HEK293 (cell line): ENCODE measurements around the gene GNL3.

ENCODE experiments used
- CTCF ChIA-PET: fragments of 350-600 bp; formaldehyde crosslinking; extraction: SDS; loops from one replicate; lab custom pipeline; 2021; ENCODE audit warnings: antibody characterized with exemption; lab: Yijun Ruan, JAX
- POLR2A ChIA-PET: fragments of 300-600 bp; formaldehyde crosslinking; extraction: SDS; loops from one replicate; lab custom pipeline; 2020; ENCODE audit warnings: antibody characterized with exemption, inconsistent platforms; lab: Yijun Ruan, JAX
- H3K27ac ChIP-seq: fragments of 200-500 bp; sonication (Bioruptor generic); 2 replicates; pipeline ENCODE4 v1.5.1; 2014; ENCODE audit warnings: low read depth, low read length, control low read depth, inconsistent platforms; ENCODE audit errors: extremely low read depth
- H3K36me3 ChIP-seq, 2 experiments: fragments of 200-500 bp in 1 of 2; sonication (Bioruptor generic) in 1 of 2; 1 replicate in 1 of 2; 2 replicates in 1 of 2; pipeline ENCODE4 v1.5.1; 2014 to 2017; ENCODE audit warnings: inconsistent platforms in 2 of 2, low read length in 2 of 2; ENCODE audit not compliant: control insufficient read depth in 2 of 2, insufficient read depth in 1 of 2
- H3K4me1 ChIP-seq: fragments of 200-500 bp; sonication (Bioruptor generic); 2 replicates; pipeline ENCODE4 v1.5.1; 2014; ENCODE audit warnings: mild to moderate bottlenecking, low read length, inconsistent platforms; ENCODE audit not compliant: control insufficient read depth, insufficient read depth
- H3K4me3 ChIP-seq: 2 replicates; pipeline ENCODE4 v1.5.1; 2011; ENCODE audit warnings: low read depth, mild to moderate bottlenecking, control low read depth, low read length, moderate library complexity
- H3K9me3 ChIP-seq: fragments of 200-500 bp; sonication (Bioruptor generic); 2 replicates; pipeline ENCODE4 v1.5.1; 2014; ENCODE audit warnings: low read depth, low read length, inconsistent platforms; ENCODE audit not compliant: control insufficient read depth, insufficient read depth
- MEIS1 ChIP-seq: sonication (generic); formaldehyde crosslinking; IDR thresholded peaks from 2 replicates; pipeline ENCODE4 v1.8.1; 2022; ENCODE audit warnings: missing genetic modification reagents, mild to moderate bottlenecking, borderline replicate concordance
- SETDB1 ChIP-seq: IDR thresholded peaks from one replicate; pipeline ENCODE4 v1.6.1; 2017; ENCODE audit warnings: mild to moderate bottlenecking, low read length, moderate library complexity, mixed read lengths; ENCODE audit not compliant: insufficient read length
- SP7 ChIP-seq: fragments of 450-650 bp; formaldehyde crosslinking; IDR thresholded peaks from 2 replicates; pipeline ENCODE4 v1.5.1; 2016; ENCODE audit warnings: missing biosample characterization, missing genetic modification characterization
- TCF7L2 ChIP-seq: IDR thresholded peaks from 2 replicates; pipeline ENCODE4 v1.6.1; 2011; ENCODE audit warnings: low read depth, mild to moderate bottlenecking, inconsistent platforms, low read length, moderate library complexity, borderline replicate concordance
- WT1 ChIP-seq: fragments of 450-650 bp; formaldehyde crosslinking; IDR thresholded peaks from 2 replicates; pipeline ENCODE4 v1.5.1; 2016; ENCODE audit warnings: missing biosample characterization, missing genetic modification characterization
- ZFP37 ChIP-seq: fragments of 450-650 bp; formaldehyde crosslinking; IDR thresholded peaks from 2 replicates; pipeline ENCODE4 v1.5.1; 2016; ENCODE audit warnings: missing biosample characterization, missing genetic modification characterization
- ZFP69B ChIP-seq: fragments of 450-650 bp; formaldehyde crosslinking; IDR thresholded peaks from 2 replicates; pipeline ENCODE4 v1.5.1; 2016; ENCODE audit warnings: missing biosample characterization, missing genetic modification characterization
- ZNF121 ChIP-seq: fragments of 450-650 bp; formaldehyde crosslinking; IDR thresholded peaks from 2 replicates; pipeline ENCODE4 v1.5.1; 2016; ENCODE audit warnings: missing biosample characterization, missing genetic modification characterization
- ZNF266 ChIP-seq: fragments of 450-650 bp; formaldehyde crosslinking; IDR thresholded peaks from 2 replicates; pipeline ENCODE4 v1.5.1; 2016; ENCODE audit warnings: missing biosample characterization, missing genetic modification characterization, low read depth
- ZNF335 ChIP-seq: fragments of 450-650 bp; formaldehyde crosslinking; conservative IDR thresholded peaks from 2 replicates; pipeline ENCODE4 v1.5.1; 2016; ENCODE audit warnings: missing biosample characterization, missing genetic modification characterization
- ZNF37A ChIP-seq: fragments of 450-650 bp; IDR thresholded peaks from 2 replicates; pipeline ENCODE4 v1.5.1; 2018; ENCODE audit warnings: missing biosample characterization, missing genetic modification characterization
- ZNF398 ChIP-seq: fragments of 450-650 bp; formaldehyde crosslinking; IDR thresholded peaks from 2 replicates; pipeline ENCODE4 v1.5.1; 2017; ENCODE audit warnings: missing biosample characterization, missing genetic modification characterization
- ZNF449 ChIP-seq: fragments of 450-650 bp; formaldehyde crosslinking; IDR thresholded peaks from 2 replicates; pipeline ENCODE4 v1.5.1; 2017; ENCODE audit warnings: missing biosample characterization, mild to moderate bottlenecking, missing genetic modification characterization, moderate library complexity
- ZNF513 ChIP-seq: fragments of 450-650 bp; IDR thresholded peaks from 2 replicates; pipeline ENCODE4 v1.5.1; 2018; ENCODE audit warnings: missing biosample characterization, missing genetic modification characterization
- ZNF555 ChIP-seq: fragments of 450-650 bp; formaldehyde crosslinking; conservative IDR thresholded peaks from 2 replicates; pipeline ENCODE4 v1.5.1; 2017; ENCODE audit warnings: missing biosample characterization, mild to moderate bottlenecking, missing genetic modification characterization, inconsistent platforms
- ZNF624 ChIP-seq: fragments of 450-650 bp; formaldehyde crosslinking; IDR thresholded peaks from 2 replicates; pipeline ENCODE4 v1.5.1; 2017; ENCODE audit warnings: missing biosample characterization, missing genetic modification characterization
- TF ChIP-seq, protein P1 (sequence below): fragments of 450-650 bp; formaldehyde crosslinking; IDR thresholded peaks from 2 replicates; pipeline ENCODE4 v1.5.1; 2016; ENCODE audit warnings: missing biosample characterization, missing genetic modification characterization
- TF ChIP-seq, protein P2 (sequence below): fragments of 450-650 bp; formaldehyde crosslinking; IDR thresholded peaks from 2 replicates; pipeline ENCODE4 v1.5.1; 2017; ENCODE audit warnings: missing biosample characterization, missing genetic modification characterization

Gene GNL3

GRCh38 chr3:52685285-52685708 lies 535 bp upstream of the GNL3 start (continued):
- no peak for TF ChIP-seq ZNF513 (tag by site-specific recombination)
- TF ChIP-seq ZFP37 (tag by site-specific recombination) = no peak
- TF ChIP-seq ZNF335 = peak; percentile 37; the same call in 1 of the 2 replicates
- TF ChIP-seq ZNF398 (tag by site-specific recombination) = no peak
- peak; percentile 50; the same call in 1 of the 2 replicates for TF ChIP-seq ZFP69B (tag by site-specific recombination)
- peak; percentile 51; the same call in 1 of the 2 replicates for TF ChIP-seq ZNF449
- TF ChIP-seq, all 188 proteins: peak for 7

DNA sequence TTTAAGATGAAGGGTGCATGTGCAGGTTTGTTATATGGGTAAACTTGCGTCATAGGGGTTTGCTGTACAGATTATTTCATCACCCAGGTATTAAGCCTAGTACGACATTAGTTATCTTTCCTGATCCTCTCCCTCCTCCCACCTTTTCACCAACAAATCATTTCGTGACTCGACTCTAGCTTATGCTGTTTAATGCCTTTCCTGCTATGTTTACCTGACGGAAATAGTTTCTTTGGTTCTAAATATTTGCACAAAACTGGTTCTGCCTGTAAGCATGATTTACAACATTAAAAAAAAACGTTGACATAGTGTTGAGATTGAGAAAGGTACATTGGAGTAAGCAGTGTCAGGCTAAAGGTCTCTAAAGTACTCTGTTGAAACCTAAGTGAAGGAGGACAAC lies 2.4 kb downstream of the GNL3 start:
- CTCF ChIA-PET = no interaction called here
- H3K9me3 ChIP-seq = no peaks in the 10 kb centered on the region
- peaks cover 37 to 71% of the 10 kb centered on the region in 2 experiments for H3K36me3 ChIP-seq
- TF ChIP-seq ZNF121 (tag by site-specific recombination) (no peak), ZNF624 (tag by site-specific recombination) (no peak), SP7 (no peak), ZNF266 (no peak), ZNF335 (no peak), TCF7L2 (no peak), MEIS1 (no peak), SETDB1 (no peak), ZNF37A (tag by site-specific recombination) (no peak)
- TF ChIP-seq, protein P1, sequence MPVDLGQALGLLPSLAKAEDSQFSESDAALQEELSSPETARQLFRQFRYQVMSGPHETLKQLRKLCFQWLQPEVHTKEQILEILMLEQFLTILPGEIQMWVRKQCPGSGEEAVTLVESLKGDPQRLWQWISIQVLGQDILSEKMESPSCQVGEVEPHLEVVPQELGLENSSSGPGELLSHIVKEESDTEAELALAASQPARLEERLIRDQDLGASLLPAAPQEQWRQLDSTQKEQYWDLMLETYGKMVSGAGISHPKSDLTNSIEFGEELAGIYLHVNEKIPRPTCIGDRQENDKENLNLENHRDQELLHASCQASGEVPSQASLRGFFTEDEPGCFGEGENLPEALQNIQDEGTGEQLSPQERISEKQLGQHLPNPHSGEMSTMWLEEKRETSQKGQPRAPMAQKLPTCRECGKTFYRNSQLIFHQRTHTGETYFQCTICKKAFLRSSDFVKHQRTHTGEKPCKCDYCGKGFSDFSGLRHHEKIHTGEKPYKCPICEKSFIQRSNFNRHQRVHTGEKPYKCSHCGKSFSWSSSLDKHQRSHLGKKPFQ (tag by site-specific recombination) = no peak
- peaks cover 2% of the 10 kb centered on the region; the same call in 1 of the 2 replicates for H3K4me1 ChIP-seq
- H3K27ac ChIP-seq = no peak overlapping the region
- POLR2A ChIA-PET = no interaction called here
- no peak overlapping the region for H3K4me3 ChIP-seq

DNA sequence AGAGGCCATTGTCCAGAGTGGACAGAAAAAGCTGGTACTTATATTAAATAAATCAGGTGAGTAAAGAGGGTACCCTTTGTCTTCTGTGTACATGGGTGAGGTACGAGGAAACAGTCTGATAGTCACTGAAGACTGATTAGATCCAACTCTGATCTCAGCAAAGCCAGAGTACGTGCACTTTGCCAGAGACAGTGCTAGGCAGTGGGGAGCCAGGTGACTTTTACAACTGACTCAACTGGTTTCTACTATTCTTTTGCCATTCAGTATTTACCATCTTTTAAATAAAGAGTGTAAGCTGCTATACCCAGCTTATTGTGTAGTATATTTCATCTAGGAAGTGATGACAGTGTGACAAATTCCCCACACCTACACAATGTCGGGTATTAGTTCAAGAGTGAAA lies 3.3 kb downstream of the GNL3 start:
- TF ChIP-seq TCF7L2 (no peak), ZNF555 (tag by site-specific recombination) (no peak), WT1 (tag by site-specific recombination) (no peak)
- TF ChIP-seq, protein P2, sequence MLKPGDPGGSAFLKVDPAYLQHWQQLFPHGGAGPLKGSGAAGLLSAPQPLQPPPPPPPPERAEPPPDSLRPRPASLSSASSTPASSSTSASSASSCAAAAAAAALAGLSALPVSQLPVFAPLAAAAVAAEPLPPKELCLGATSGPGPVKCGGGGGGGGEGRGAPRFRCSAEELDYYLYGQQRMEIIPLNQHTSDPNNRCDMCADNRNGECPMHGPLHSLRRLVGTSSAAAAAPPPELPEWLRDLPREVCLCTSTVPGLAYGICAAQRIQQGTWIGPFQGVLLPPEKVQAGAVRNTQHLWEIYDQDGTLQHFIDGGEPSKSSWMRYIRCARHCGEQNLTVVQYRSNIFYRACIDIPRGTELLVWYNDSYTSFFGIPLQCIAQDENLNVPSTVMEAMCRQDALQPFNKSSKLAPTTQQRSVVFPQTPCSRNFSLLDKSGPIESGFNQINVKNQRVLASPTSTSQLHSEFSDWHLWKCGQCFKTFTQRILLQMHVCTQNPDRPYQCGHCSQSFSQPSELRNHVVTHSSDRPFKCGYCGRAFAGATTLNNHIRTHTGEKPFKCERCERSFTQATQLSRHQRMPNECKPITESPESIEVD (tag by site-specific recombination) = no peak
- ChIA-PET CTCF (no interaction called here), POLR2A (interaction anchor here (0.7 kb wide), 1 partner anchor 153 kb away, joined by 3 read pairs; the partner anchor contains the start of gene UQCC5)
- no peaks in the 10 kb centered on the region; the same call in 1 of the 2 replicates for H3K4me1 ChIP-seq
- H3K4me3 ChIP-seq = no peak overlapping the region
- no peak overlapping the region for H3K27ac ChIP-seq
- H3K9me3 ChIP-seq = no peaks in the 10 kb centered on the region
- H3K36me3 ChIP-seq = peaks cover 37 to 80% of the 10 kb centered on the region in 2 experiments
